ENCODE results near the gene FBN3. TPM values are rescaled to one million over a fixed set of nuclear protein-coding genes. Genes with fewer than 3 reads are reported as not detected.
"Not testable (repeated sequence)": the region's sequence is repeated elsewhere in the genome, so short reads cannot be mapped to it uniquely, and the experiment has no call there.

Gene FBN3
- total RNA-seq, 1 experiment from 2014 or later = not detected

DNA sequence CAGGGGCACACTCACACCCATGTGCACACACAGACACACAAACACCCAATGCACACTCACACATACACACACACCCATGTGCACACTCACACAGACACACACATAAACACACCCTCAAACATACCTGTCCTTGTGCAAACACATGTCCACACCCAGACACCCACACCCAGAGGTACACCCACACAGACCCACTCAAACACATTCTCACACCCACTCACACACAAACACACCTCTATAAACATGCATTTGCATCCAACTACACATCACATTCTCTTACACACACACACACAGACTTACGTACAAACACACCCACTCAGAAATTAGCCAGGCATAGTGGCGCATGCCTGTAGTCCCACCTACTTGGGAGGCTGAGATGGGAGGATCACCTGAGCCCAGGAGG lies 31.4 kb downstream of the FBN3 start:
- H3K27ac ChIP-seq = no peak overlapping the region
- no peak overlapping the region for H3K4me3 ChIP-seq
- no peaks in the 10 kb centered on the region for H3K9me3 ChIP-seq (replicated peaks)
- H3K4me1 ChIP-seq (replicated peaks) = no peaks in the 10 kb centered on the region
- peaks cover 10% of the 10 kb centered on the region for H3K27me3 ChIP-seq (replicated peaks)
- DNase-seq (ENCODE audit: low read depth in 1 of 2, low spot score in 2 of 2) = no peak
- H3K36me3 ChIP-seq = no peaks in the 10 kb centered on the region

- no peak overlapping the region for H3K4me3 ChIP-seq
- no peak overlapping the region for H3K27ac ChIP-seq
- no peaks in the 10 kb centered on the region for H3K36me3 ChIP-seq
- H3K27me3 ChIP-seq (replicated peaks) = peaks cover 6% of the 10 kb centered on the region
- H3K9me3 ChIP-seq (replicated peaks) = no peaks in the 10 kb centered on the region
- no peaks in the 10 kb centered on the region for H3K4me1 ChIP-seq (replicated peaks)
- no peak for DNase-seq (ENCODE audit: low read depth in 1 of 2, low spot score in 2 of 2)
These were observed 32.7 kb downstream of the FBN3 start for GRCh38 chr19:8116437-8117293.

DNA sequence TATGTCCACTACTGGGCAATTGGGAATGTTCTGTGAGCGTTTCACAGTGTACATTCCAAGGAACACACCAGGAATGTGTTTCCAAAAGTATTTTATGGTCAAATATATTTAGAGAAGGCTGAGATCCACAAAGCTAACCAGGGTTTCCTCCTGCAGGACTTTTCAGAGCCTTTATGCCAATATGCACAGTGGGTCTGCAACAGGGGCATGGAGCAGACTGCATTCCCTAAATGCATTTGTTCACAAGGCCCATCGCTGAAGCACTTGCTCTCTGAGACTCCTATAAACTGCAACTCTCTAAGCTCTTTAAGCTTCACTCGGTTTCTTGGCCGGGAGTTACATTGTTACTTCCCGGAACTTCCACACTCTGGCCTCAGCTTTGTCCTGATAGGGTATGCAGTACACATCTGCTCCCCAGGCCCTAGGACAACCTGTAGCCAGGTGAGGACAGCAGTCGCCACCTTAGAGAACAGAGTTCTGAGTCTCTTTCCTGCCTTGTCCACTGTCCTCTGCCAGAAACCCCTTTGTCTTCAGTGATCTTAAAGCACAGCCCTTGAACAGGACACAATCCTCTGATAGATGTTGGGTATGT lies 33.5 kb downstream of the FBN3 start:
- H3K4me1 ChIP-seq (replicated peaks) = no peaks in the 10 kb centered on the region
- H3K36me3 ChIP-seq = no peaks in the 10 kb centered on the region
- H3K9me3 ChIP-seq (replicated peaks) = no peaks in the 10 kb centered on the region
- no peak for DNase-seq (ENCODE audit: low read depth in 1 of 2, low spot score in 2 of 2)
- no peak overlapping the region for H3K27ac ChIP-seq
- no peak overlapping the region for H3K4me3 ChIP-seq
- peaks cover 6% of the 10 kb centered on the region for H3K27me3 ChIP-seq (replicated peaks)

DNA sequence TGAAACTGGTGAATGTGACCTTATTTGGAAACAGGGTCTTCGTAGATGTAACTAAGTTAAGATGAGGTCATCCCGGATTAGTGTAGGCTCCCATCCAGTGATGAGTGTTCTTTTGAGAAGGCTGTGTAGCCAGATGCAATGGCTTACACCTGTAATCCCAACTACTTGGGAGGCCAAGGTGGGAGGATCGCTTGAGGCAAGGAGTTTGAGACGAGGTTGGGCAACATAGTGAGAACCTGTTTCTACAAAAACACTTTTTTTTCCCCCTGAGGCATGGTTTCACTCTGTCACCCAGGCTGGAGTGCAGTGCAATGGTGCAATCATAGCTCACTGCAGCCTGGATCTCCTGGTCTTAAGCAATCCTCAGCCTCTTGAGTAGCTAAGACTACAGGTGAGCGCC lies 36.4 kb downstream of the FBN3 start:
- peaks cover 6% of the 10 kb centered on the region for H3K27me3 ChIP-seq (replicated peaks)
- no peaks in the 10 kb centered on the region for H3K9me3 ChIP-seq (replicated peaks)
- no peak overlapping the region for H3K27ac ChIP-seq
- DNase-seq (ENCODE audit: low read depth in 1 of 2, low spot score in 2 of 2) = no peak
- H3K4me1 ChIP-seq (replicated peaks) = no peaks in the 10 kb centered on the region
- no peaks in the 10 kb centered on the region for H3K36me3 ChIP-seq
- H3K4me3 ChIP-seq = no peak overlapping the region

DNA sequence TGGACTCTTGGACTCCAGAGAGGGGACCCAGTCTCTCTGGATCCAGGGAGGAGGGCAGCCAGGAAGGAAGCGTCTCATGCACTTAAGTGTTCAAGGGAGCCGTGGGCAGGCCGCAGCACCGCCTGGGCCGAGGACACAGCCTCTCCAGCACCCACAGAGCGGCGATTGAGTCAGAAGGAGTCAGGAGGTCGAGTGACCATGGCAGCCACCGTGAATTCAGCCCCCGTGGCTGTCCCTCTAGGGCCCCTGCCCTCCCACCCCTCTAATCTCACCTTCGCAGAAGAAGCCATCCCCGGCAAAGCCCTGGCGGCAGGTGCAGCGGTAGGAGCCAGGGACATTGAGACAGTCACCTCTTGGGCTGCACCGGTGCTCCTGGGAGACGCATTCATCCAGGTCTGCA lies 38.0 kb downstream of the FBN3 start:
- H3K9me3 ChIP-seq (replicated peaks) = no peaks in the 10 kb centered on the region
- H3K4me3 ChIP-seq = no peak overlapping the region
- no peak overlapping the region for H3K27ac ChIP-seq

DNA sequence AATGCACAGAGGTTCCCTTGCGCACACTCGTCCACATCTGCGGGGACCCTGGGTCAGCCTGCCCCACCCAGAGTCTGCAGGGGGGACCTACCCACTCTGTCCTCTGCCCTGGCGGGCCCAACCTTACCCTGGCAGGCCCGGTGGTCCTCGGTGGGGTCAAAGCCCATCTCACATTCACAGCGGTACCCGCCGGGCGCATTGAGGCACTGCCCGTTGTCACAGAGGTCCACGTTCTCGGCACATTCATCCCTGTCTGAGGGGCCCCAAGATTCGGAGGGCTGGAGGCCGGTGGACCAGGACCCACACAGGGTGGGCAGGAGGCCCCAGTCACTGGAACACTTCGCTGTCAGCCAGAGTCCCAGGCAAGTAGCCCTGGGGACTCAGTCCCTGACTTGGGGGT lies 38.5 kb downstream of the FBN3 start:
- Histone ChIP-seq H3K27ac (no peak overlapping the region), H3K9me3 (replicated peaks) (no peaks in the 10 kb centered on the region), H3K27me3 (replicated peaks) (peaks cover 4% of the 10 kb centered on the region), H3K4me3 (no peak overlapping the region), H3K4me1 (replicated peaks) (no peaks in the 10 kb centered on the region), H3K36me3 (no peaks in the 10 kb centered on the region)
- no peak for DNase-seq (ENCODE audit: low read depth in 1 of 2, low spot score in 2 of 2)

More for the DNA sequence above, 38.0 kb downstream of the FBN3 start:
- no peak for DNase-seq (ENCODE audit: low read depth in 1 of 2, low spot score in 2 of 2)
- H3K36me3 ChIP-seq = no peaks in the 10 kb centered on the region
- peaks cover 6% of the 10 kb centered on the region for H3K27me3 ChIP-seq (replicated peaks)
- no peaks in the 10 kb centered on the region for H3K4me1 ChIP-seq (replicated peaks)

DNA sequence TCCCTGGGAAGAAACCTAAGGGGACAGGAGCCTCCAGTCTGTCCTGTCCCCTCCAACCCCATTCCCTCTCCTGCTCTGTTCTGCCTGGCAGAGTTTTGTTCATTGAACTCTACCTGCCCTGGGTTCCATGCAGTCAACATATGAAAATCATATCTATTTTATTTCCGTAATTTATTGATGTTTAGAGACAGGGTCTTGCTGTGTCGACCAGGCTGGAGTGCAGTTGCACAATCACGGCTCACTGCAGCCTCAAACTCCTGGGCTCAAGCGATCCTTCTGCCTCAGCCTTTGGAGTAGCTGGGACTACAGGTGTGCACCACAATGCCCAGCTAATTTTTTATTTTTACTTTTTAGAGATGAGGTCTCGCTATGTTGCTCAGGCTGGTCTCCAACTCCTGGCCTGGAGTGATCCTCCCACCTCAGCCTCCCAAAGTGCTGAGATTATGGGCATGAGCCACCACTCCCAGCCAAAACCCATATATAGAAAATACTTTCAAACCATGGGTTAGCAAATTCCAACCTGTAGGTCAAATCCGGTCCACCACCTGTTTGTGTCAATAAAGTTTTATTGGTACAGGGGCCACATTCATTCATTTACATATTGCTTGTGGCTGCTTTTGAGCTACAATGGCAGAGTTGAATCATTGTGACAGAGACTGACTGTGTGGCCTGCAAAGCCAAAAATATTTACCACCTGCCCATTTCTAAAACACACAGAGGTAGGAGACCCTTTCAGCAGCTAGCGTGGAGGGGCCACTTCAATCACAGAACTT lies 39.3 kb downstream of the FBN3 start:
- no peaks in the 10 kb centered on the region for H3K27me3 ChIP-seq (replicated peaks)
- no peak overlapping the region for H3K27ac ChIP-seq
- no peaks in the 10 kb centered on the region for H3K4me1 ChIP-seq (replicated peaks)
- H3K36me3 ChIP-seq = no peaks in the 10 kb centered on the region
- DNase-seq (ENCODE audit: low read depth in 1 of 2, low spot score in 2 of 2) = no peak
- H3K4me3 ChIP-seq = no peak overlapping the region
- no peaks in the 10 kb centered on the region for H3K9me3 ChIP-seq (replicated peaks)

GRCh38 chr19:8109455-8109854 lies 39.9 kb downstream of the FBN3 start:
- H3K27me3 ChIP-seq (replicated peaks) = no peaks in the 10 kb centered on the region
- H3K4me3 ChIP-seq = no peak overlapping the region
- DNase-seq (ENCODE audit: low read depth in 1 of 2, low spot score in 2 of 2) = no peak
- no peaks in the 10 kb centered on the region for H3K4me1 ChIP-seq (replicated peaks)
- no peak overlapping the region for H3K27ac ChIP-seq
- no peaks in the 10 kb centered on the region for H3K9me3 ChIP-seq (replicated peaks)
- no peaks in the 10 kb centered on the region for H3K36me3 ChIP-seq

- Histone ChIP-seq H3K9me3 (replicated peaks) (no peaks in the 10 kb centered on the region), H3K27me3 (replicated peaks) (no peaks in the 10 kb centered on the region), H3K27ac (no peak overlapping the region), H3K36me3 (no peaks in the 10 kb centered on the region), H3K4me3 (no peak overlapping the region), H3K4me1 (replicated peaks) (no peaks in the 10 kb centered on the region)
- no peak for DNase-seq (ENCODE audit: low read depth in 1 of 2, low spot score in 2 of 2)
These were observed 40.6 kb downstream of the FBN3 start for GRCh38 chr19:8108560-8109445.

DNA sequence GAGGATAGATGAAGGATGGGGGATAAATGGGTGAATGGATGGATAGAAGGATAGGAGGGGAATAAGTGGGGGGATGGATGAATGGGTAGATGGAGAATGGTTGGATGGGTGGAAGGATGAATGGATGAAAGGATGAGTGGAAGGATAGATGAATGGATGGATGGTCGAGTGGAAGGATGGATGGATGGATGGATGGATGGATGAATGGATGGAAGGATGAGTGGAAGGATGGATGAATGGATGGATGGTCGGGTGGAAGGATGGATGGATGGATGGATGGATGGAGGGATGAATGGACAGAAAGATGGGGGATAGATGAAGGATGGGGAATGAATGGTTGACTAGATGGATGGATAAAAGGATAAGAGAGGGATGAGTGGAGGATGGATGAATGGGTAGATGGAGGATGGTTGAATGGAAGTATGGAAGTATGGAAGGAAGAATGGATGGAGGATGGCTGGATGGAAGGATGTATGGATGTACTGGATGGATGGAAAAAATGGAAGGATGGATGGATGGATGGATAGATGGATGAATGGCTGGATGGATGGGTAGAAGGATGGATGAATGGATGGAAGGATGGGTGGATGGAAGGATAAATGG lies 42.0 kb downstream of the FBN3 start:
- DNase-seq (ENCODE audit: low read depth in 1 of 2, low spot score in 2 of 2) = no peak
- no peaks in the 10 kb centered on the region for H3K4me1 ChIP-seq (replicated peaks)
- no peaks in the 10 kb centered on the region for H3K27me3 ChIP-seq (replicated peaks)
- no peak overlapping the region for H3K27ac ChIP-seq
- no peaks in the 10 kb centered on the region for H3K9me3 ChIP-seq (replicated peaks)
- H3K36me3 ChIP-seq = no peaks in the 10 kb centered on the region
- no peak overlapping the region for H3K4me3 ChIP-seq

DNA sequence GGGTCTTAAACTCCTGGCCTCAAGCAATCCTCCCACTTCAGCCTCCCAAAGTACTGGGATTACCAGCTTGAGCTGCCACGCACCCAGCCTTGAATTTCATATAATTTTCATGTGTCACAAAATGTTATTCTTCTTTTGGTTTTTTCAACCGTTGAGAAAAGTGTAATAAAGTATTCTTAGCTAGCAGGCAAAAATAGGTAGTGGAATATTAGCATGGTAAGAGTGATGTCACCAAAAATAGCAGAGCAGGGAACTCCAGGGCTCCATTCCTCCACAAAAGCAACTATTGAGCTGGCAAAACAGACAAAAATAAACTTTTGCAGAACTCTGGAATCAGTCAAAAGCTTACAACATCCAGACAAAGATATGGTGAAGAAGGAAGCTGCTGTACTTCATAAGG lies 43.9 kb downstream of the FBN3 start:
- no peak overlapping the region for H3K4me3 ChIP-seq
- no peaks in the 10 kb centered on the region for H3K9me3 ChIP-seq (replicated peaks)
- no peaks in the 10 kb centered on the region for H3K27me3 ChIP-seq (replicated peaks)
- no peaks in the 10 kb centered on the region for H3K36me3 ChIP-seq
- H3K4me1 ChIP-seq (replicated peaks) = no peaks in the 10 kb centered on the region
- no peak overlapping the region for H3K27ac ChIP-seq
- no peak for DNase-seq (ENCODE audit: low read depth in 1 of 2, low spot score in 2 of 2)

DNA sequence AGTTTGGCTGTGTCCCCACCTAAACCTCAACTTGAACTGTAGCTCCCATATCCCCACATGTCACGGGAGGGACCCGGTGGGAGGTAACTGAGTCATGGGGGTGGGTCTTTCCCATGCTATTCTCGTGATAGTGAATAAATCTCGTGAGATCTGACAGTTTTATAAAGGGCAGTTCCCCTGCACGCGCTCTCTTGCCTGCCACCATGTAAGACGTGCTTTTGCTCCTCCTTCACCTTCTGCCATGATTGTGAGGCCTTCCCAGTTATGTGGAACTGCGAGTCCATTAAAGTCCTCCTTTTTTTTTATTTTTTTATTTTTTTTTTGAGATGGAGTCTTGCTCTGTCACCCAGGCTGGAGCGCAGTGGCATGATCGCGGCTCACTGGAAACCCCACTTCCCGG lies 47.5 kb downstream of the FBN3 start:
- not testable (repeated sequence) for H3K4me3 ChIP-seq; H3K4me1 ChIP-seq (replicated peaks); H3K27me3 ChIP-seq (replicated peaks); H3K36me3 ChIP-seq; H3K9me3 ChIP-seq (replicated peaks); H3K27ac ChIP-seq; DNase-seq (ENCODE audit: low read depth in 1 of 2, low spot score in 2 of 2)

DNA sequence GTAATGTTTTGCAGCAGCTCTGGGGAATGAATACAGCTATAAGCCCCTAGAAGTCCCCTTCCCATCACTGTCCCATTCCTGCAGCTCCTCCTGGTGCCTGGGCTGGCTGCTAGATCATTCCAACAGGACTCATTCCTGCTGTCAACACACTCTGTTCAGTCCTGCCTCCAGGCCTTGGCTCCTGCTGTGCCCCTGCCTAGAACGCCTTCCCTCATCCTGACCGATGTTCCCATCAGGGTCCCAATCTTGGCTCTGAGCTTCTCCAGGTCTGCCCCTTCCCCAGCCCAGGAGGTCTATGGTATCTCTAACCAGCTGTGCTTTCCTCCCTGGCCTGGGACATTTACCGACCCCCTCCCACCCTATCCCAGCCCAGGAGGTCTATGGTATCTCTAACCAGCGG lies 48.1 kb downstream of the FBN3 start:
- Histone ChIP-seq H3K36me3 (no peaks in the 10 kb centered on the region), H3K4me1 (replicated peaks) (no peaks in the 10 kb centered on the region), H3K27ac (no peak overlapping the region), H3K4me3 (no peak overlapping the region), H3K9me3 (replicated peaks) (peaks cover 5% of the 10 kb centered on the region), H3K27me3 (replicated peaks) (no peaks in the 10 kb centered on the region)
- DNase-seq (ENCODE audit: low read depth in 1 of 2, low spot score in 2 of 2) = no peak

Measured in SJSA1 (cell line).